Panc1 (cell line): ENCODE results near the gene SORBS1. TPM values are rescaled to one million over a fixed set of nuclear protein-coding genes. Genes with fewer than 3 reads are reported as not detected.

Experiments used
- ATAC-seq: fragments of 200-7000 bp; cut with Tn5 transposase; 2 replicates; pipeline ENCODE4 v1.9.1; 2020; ENCODE audit warnings: mild to moderate bottlenecking, moderate library complexity
- BruUV-seq: library from RNA; stranded (reverse); fragments of 400-500 nt; replicated peaks from 2 replicates; lab custom pipeline; 2021; lab: Mats Ljungman, UMichigan
- CTCF ChIA-PET: fragments of 300-600 bp; sonication (Branson Sonifier 250); formaldehyde crosslinking; loops from one replicate; lab custom pipeline; 2022; ENCODE audit warnings: antibody characterized with exemption; lab: Charles Lee
- POLR2A ChIA-PET: fragments of 300-600 bp; sonication (Branson Sonifier 250); formaldehyde crosslinking; loops from one replicate; lab custom pipeline; 2022; ENCODE audit warnings: antibody characterized with exemption; lab: Charles Lee
- DNase-seq: peaks from one replicate; pipeline ENCODE4 v3.0.0-alpha.2; 2010; ENCODE audit warnings: low read depth, low spot score
- H3K27ac ChIP-seq: 2 replicates; pipeline ENCODE4 v1.5.1; 2011; ENCODE audit warnings: mild to moderate bottlenecking, low read length, inconsistent platforms
- H3K27me3 ChIP-seq: fragments of 200-500 bp; sonication (Bioruptor generic); 2 replicates; pipeline ENCODE4 v1.6.0; 2014; ENCODE audit warnings: low read length, inconsistent platforms; ENCODE audit not compliant: control insufficient read depth, insufficient read depth
- H3K36me3 ChIP-seq: fragments of 200-500 bp; sonication (Bioruptor generic); 2 replicates; pipeline ENCODE4 v1.5.1; 2014; ENCODE audit warnings: inconsistent platforms, mild to moderate bottlenecking, low read length, moderate library complexity; ENCODE audit not compliant: control insufficient read depth, insufficient read depth
- H3K4me1 ChIP-seq: 2 replicates; pipeline ENCODE4 v1.5.1; 2011; ENCODE audit warnings: inconsistent platforms, mild to moderate bottlenecking, low read length, moderate library complexity; ENCODE audit not compliant: control insufficient read depth, insufficient read depth
- H3K4me3 ChIP-seq, 2 experiments: 2 replicates each; pipeline ENCODE4 v1.5.1; 2011 to 2012; ENCODE audit warnings: low read depth in 2 of 2, low read length in 2 of 2, mild to moderate bottlenecking in 2 of 2, inconsistent platforms in 1 of 2, moderate library complexity in 1 of 2
- H3K9me3 ChIP-seq: fragments of 200-500 bp; sonication (Bioruptor generic); 2 replicates; pipeline ENCODE4 v1.5.1; 2014; ENCODE audit warnings: low read depth, mild to moderate bottlenecking, inconsistent platforms, low read length, moderate library complexity; ENCODE audit not compliant: control insufficient read depth, insufficient read depth
- CTCF ChIP-seq: fragments of 450-650 bp; IDR thresholded peaks from 2 replicates; pipeline ENCODE4 v1.5.1; 2017; ENCODE audit warnings: mild to moderate bottlenecking
- POLR2AphosphoS5 ChIP-seq: IDR thresholded peaks from 2 replicates; pipeline ENCODE4 v1.6.1; 2012; ENCODE audit warnings: mild to moderate bottlenecking, low read depth, low read length, moderate library complexity
- REST ChIP-seq, 2 experiments: IDR thresholded peaks; 2 replicates each; pipeline ENCODE4 v1.6.1; 2011 to 2012; ENCODE audit warnings: low read depth in 2 of 2, control low read depth in 1 of 2, low read length in 1 of 2, mild to moderate bottlenecking in 1 of 2, moderate library complexity in 1 of 2; ENCODE audit not compliant: insufficient read depth in 1 of 2
- SIN3A ChIP-seq: IDR thresholded peaks from 2 replicates; pipeline ENCODE4 v1.6.1; 2012; ENCODE audit warnings: low read depth, mild to moderate bottlenecking, low read length, moderate library complexity, borderline replicate concordance; ENCODE audit not compliant: insufficient read depth
- TCF7L2 ChIP-seq: IDR thresholded peaks from 2 replicates; pipeline ENCODE4 v1.6.1; 2011; ENCODE audit warnings: mild to moderate bottlenecking, low read depth, low read length, inconsistent platforms
- in situ Hi-C: cut with HindIII; loops from 2 replicates; pipeline ENCODE4 v1.10.0; 2016; ENCODE audit warnings: low sequenced_read_pairs, low pct_unique_long_range_greater_than_20kb
- intact Hi-C: fragments of 100-400 bp; cut with micrococcal nuclease; formaldehyde crosslinking; loops from one replicate; pipeline ENCODE4 v1.10.0; 2022; ENCODE audit not compliant: unreplicated experiment
- total RNA-seq: library from RNA; stranded (reverse); gene quantifications from one replicate; pipeline ENCODE4 v1.2.1, GENCODE V29; 2021; ENCODE audit not compliant: unreplicated experiment

Gene SORBS1
- total RNA-seq, 1 experiment from 2014 or later, result 29.4 TPM

DNA sequence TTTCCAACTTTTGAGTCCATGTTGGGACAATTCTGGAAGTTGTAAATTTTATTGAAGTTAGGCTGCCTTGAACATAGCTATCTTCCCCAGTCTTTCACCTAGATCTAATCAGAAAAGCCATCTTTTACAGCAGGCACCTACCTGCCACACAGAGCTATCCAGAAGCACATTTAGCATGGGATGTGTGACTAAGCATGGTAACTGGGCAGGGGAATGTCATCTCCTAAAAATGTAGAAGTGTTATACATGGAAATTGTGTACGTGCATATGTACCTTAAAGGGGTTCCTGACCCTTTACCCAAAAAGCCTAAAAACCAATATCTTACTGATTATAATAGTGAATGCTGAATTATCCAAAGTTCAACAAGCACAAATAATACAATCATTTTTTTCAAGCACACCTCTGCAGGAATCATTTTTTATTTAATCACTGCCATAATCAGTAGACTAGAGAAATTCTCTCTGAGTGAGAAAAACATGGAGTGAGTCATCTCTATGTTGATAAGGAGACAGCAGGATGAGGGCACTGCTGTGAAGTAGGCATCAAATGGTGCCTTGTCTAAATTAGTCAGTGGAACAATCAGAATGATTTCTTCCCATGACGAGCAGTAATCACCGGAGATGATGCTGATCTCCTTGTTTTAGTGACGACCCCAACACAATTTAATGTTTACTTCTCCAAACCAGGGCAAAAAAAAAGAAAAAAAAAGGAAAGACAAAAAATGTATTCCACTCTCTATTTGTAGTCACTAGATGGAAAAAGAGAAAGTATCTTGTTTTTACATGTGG, 75.9 kb downstream of the SORBS1 start:
- intact Hi-C loops (no loop called here), in situ Hi-C loops (no loop called here)
- DNase-seq (no peak), ATAC-seq (no peak)
- TF ChIP-seq CTCF (no peak), POLR2AphosphoS5 (no peak), TCF7L2 (no peak), REST (IDR thresholded peaks at IDR 0.05; ENCODE audit: insufficient read depth in 1 of 2, low read depth in 2 of 2, low read length in 1 of 2) (no peak), SIN3A (no peak)
- ChIA-PET POLR2A (no interaction called here), CTCF (no interaction called here)
- Histone ChIP-seq H3K27me3 (no peaks in the 10 kb centered on the region), H3K36me3 (no peaks in the 10 kb centered on the region), H3K9me3 (no peaks in the 10 kb centered on the region), H3K4me1 (peaks cover 7% of the 10 kb centered on the region), H3K4me3 (no peak overlapping the region), H3K27ac (no peak overlapping the region)
- BruUV-seq, result no TSS peak

GRCh38 chr10:95482501-95483233, 78.5 kb downstream of the SORBS1 start:
- no peak overlapping the region for H3K27ac ChIP-seq
- H3K4me3 ChIP-seq, result no peak overlapping the region
- H3K4me1 ChIP-seq, result peaks cover 7% of the 10 kb centered on the region
- no peaks in the 10 kb centered on the region for H3K9me3 ChIP-seq
- ChIA-PET POLR2A (no interaction called here), CTCF (no interaction called here)
- no peak for TF ChIP-seq POLR2AphosphoS5
- TF ChIP-seq TCF7L2, result no peak
- no peak for TF ChIP-seq CTCF
- TF ChIP-seq SIN3A, result no peak
- no peak for TF ChIP-seq REST (IDR thresholded peaks at IDR 0.05; ENCODE audit: insufficient read depth in 1 of 2, low read depth in 2 of 2, low read length in 1 of 2)
- BruUV-seq, result no TSS peak
- no peak for ATAC-seq
- no peak for DNase-seq
- no peaks in the 10 kb centered on the region for H3K27me3 ChIP-seq
- in situ Hi-C loops (no loop called here), intact Hi-C loops (no loop called here)
- no peaks in the 10 kb centered on the region for H3K36me3 ChIP-seq
